Pancreas (tissue), 10 donors: ENCODE measurements around the gene PRR12. TPM values are rescaled to one million over a fixed set of nuclear protein-coding genes. Genes with fewer than 3 reads are reported as not detected.

Source experiments
- ATAC-seq, 4 donors: fragments of 200-7000 bp; cut with Tn5 transposase; one replicate each; pipeline versions ENCODE4 v1.8.0 to v1.9.1; 2020; ENCODE audit warnings: mild to moderate bottlenecking in 4 of 4, moderate library complexity in 4 of 4
- DNase-seq, 6 donors: peaks; one replicate each; pipeline ENCODE4 v3.0.0-alpha.2; 2020
- FAIRE-seq: peaks from 2 replicates; lab custom pipeline; 2012; peaks lifted over from hg19 to GRCh38; lab: Jason Lieb, UNC
- H3K27ac ChIP-seq, 4 donors: fragments of 200-600 bp; sonication (generic); 1 replicate in 3 of 4; 2 replicates in 1 of 4; pipeline versions ENCODE4 v1.5.0 to v1.8.0; 2020
- H3K27me3 ChIP-seq, 4 donors: fragments of 200-600 bp; one replicate each; pipeline ENCODE4 v1.8.0; 2021
- H3K36me3 ChIP-seq, 3 donors: fragments of 200-600 bp; sonication (generic) in 1 of 3; one replicate each; pipeline versions ENCODE4 v1.5.0 to v1.8.0; 2020 to 2021
- H3K4me1 ChIP-seq, 3 donors: fragments of 200-600 bp; one replicate each; pipeline ENCODE4 v1.8.0; 2021
- H3K4me3 ChIP-seq, 4 donors: fragments of 200-600 bp; sonication (generic) in 2 of 4; one replicate each; pipeline versions ENCODE4 v1.5.0 to v1.8.0; 2020 to 2021
- H3K9me3 ChIP-seq, 4 donors: fragments of 200-600 bp; one replicate each; pipeline ENCODE4 v1.8.0; 2021
- CTCF ChIP-seq, 4 donors: fragments of 200-600 bp; sonication (generic) in 3 of 4; IDR thresholded peaks; one replicate each; pipeline versions ENCODE4 v1.5.0 to v1.8.0; 2021; ENCODE audit warnings: antibody characterized with exemption in 4 of 4
- WGBS, 2 donors: extraction: QIAGEN DNeasy Blood & Tissue Kit; methylation state at CpG; one replicate each; pipeline ENCODE4 v1.1.7; 2013; 5-methylcytosine and 5-hydroxymethylcytosine counted together
- intact Hi-C, 3 donors: fragments of 100-400 bp; cut with DNase I; formaldehyde crosslinking; loops; one replicate each; pipeline versions ENCODE4 v1.11.1 to v1.14.2; 2022
- polyA plus RNA-seq, 2 donors: library from polyadenylated mRNA; stranded (reverse); fragments of 200-250 nt; gene quantifications; one replicate each; pipeline ENCODE4 v1.2.3, GENCODE V29; 2013
- total RNA-seq, 6 donors: library from RNA; stranded (reverse); fragmentation: NEBNext Ultra II Directional in 4 of 6; extraction: Animal tissue kit (Norgen Biotek cat#: 25700) in 4 of 6; gene quantifications; one replicate each; pipeline versions ENCODE4 v1.2.1 to v1.2.4, GENCODE V29; 2021 to 2023
- donor health status: healthy with polysubstance abuse.
- donor health status: DM: no; HTN: no; CAD: no; lungs with moderate emphysema.
- donor health status: DM: no; HTN: no; CAD: no.
- donor health status: control.
- donor health status: control.
- donor health status: Bipolar disorder and iron deficiency.
- donor health status: DM: yes; HTN: yes; CAD: no.
- donor health status: DM: no; HTN: no; CAD: no.
- donor health status: DM: no; HTN: no; CAD: no.
- donor health status: DM: yes; HTN: yes; CAD: no.

The PRR12 gene
- total and polyA plus RNA-seq, 8 donors: 8.3 to 18.9 (median 11.1) TPM

- ATAC-seq (no peak), DNase-seq (peak in 1 of 6 donors; percentile 64), FAIRE-seq (no peak)
- WGBS, 2 donors: 92 to 94% methylated on average over 51 to 58 of the region's 58 CpGs
- intact Hi-C loops: no loop called here
- H3K4me1 ChIP-seq: no peaks in the 10 kb centered on the region
- H3K4me3 ChIP-seq: no peak overlapping the region
- TF ChIP-seq CTCF (IDR thresholded peaks at IDR 0.05): no peak
- H3K27me3 ChIP-seq: no peaks in the 10 kb centered on the region
- no peak overlapping the region for H3K27ac ChIP-seq
- no peaks in the 10 kb centered on the region for H3K9me3 ChIP-seq
- H3K36me3 ChIP-seq: peaks cover 0 to 54% (median 17%) of the 10 kb centered on the region in 3 donors
These were observed 61.8 kb downstream of the PRR12 start for GRCh38 chr19:49652551-49653465.

- H3K36me3 ChIP-seq: peaks cover 0 to 59% (median 17%) of the 10 kb centered on the region in 3 donors
These were observed 62.5 kb downstream of the PRR12 start for GRCh38 chr19:49653466-49653806.

GRCh38 chr19:49654581-49654980 lies 63.6 kb downstream of the PRR12 start:
- no peaks in the 10 kb centered on the region for H3K27me3 ChIP-seq
- 81 to 85% methylated on average over 10 of the region's 10 CpGs for WGBS, 2 donors
- ATAC-seq: no peak
- no peak overlapping the region for H3K27ac ChIP-seq
- DNase-seq: no peak
- H3K36me3 ChIP-seq: peaks cover 0 to 64% (median 19%) of the 10 kb centered on the region in 3 donors
- intact Hi-C loops: no loop called here
- no peak for TF ChIP-seq CTCF (IDR thresholded peaks at IDR 0.05)
- H3K4me1 ChIP-seq: no peaks in the 10 kb centered on the region
- H3K4me3 ChIP-seq: no peak overlapping the region
- FAIRE-seq: no peak
- H3K9me3 ChIP-seq: no peaks in the 10 kb centered on the region

More at GRCh38 chr19:49653466-49653806, 62.5 kb downstream of the PRR12 start:
- Histone ChIP-seq H3K9me3 (no peaks in the 10 kb centered on the region), H3K4me3 (no peak overlapping the region), H3K27me3 (no peaks in the 10 kb centered on the region), H3K4me1 (no peaks in the 10 kb centered on the region), H3K27ac (no peak overlapping the region)
- intact Hi-C loops: no loop called here
- DNase-seq (peak in 1 of 6 donors; percentile 70), ATAC-seq (no peak), FAIRE-seq (no peak)
- 88 to 94% methylated on average over 13 of the region's 13 CpGs for WGBS, 2 donors
- no peak for TF ChIP-seq CTCF (IDR thresholded peaks at IDR 0.05)

- DNase-seq: peak in 1 of 6 donors; percentile 52
- peaks cover 0 to 59% (median 19%) of the 10 kb centered on the region in 3 donors for H3K36me3 ChIP-seq
These were observed 64.8 kb downstream of the PRR12 start for GRCh38 chr19:49655570-49656455.

More at GRCh38 chr19:49655570-49656455, 64.8 kb downstream of the PRR12 start:
- H3K27me3 ChIP-seq: no peaks in the 10 kb centered on the region
- TF ChIP-seq CTCF (IDR thresholded peaks at IDR 0.05): no peak
- intact Hi-C loops: no loop called here
- H3K4me1 ChIP-seq: no peaks in the 10 kb centered on the region
- H3K27ac ChIP-seq: no peak overlapping the region
- no peaks in the 10 kb centered on the region for H3K9me3 ChIP-seq
- no peak for FAIRE-seq
- WGBS, 2 donors: 91 to 93% methylated on average over 23 of the region's 23 CpGs
- H3K4me3 ChIP-seq: no peak overlapping the region
- ATAC-seq: no peak
